ENCODE results near the gene ZNF592. TPM values are rescaled to one million over a fixed set of nuclear protein-coding genes. Genes with fewer than 3 reads are reported as not detected.
A peak's percentile ranks its signal among the peaks of the same experiment; 100 is the strongest.

ZNF592 gene
- total RNA-seq, 4 donors from 2014 or later, result 4.7 to 48.2 (median 11.7) TPM

GRCh38 chr15:84722628-84723027 lies 25.8 kb upstream of the ZNF592 start:
- Histone ChIP-seq H3K27me3 (no peaks in the 10 kb centered on the region), H3K4me3 (no peak overlapping the region), H3K4me1 (no peaks in the 10 kb centered on the region), H3K27ac (no peak overlapping the region), H3K36me3 (no peaks in the 10 kb centered on the region), H3K9me3 (no peaks in the 10 kb centered on the region)
- intact Hi-C loops (cut with DNase I; ENCODE audit: low total_unique reads), result no loop called here
- DNase-seq, result no peak
- TF ChIP-seq POLR2A (IDR thresholded peaks at IDR 0.05) (no peak), CTCF (IDR thresholded peaks at IDR 0.05) (no peak)

- no peak overlapping the region for H3K4me3 ChIP-seq
- DNase-seq, result no peak
- H3K27ac ChIP-seq, result peak overlapping the region in 1 of 2 donors; percentile 33
- H3K27me3 ChIP-seq, result no peaks in the 10 kb centered on the region
- H3K4me1 ChIP-seq, result no peaks in the 10 kb centered on the region
- H3K9me3 ChIP-seq, result no peaks in the 10 kb centered on the region
- TF ChIP-seq POLR2A (IDR thresholded peaks at IDR 0.05) (no peak), CTCF (IDR thresholded peaks at IDR 0.05) (no peak)
- H3K36me3 ChIP-seq, result no peaks in the 10 kb centered on the region
- intact Hi-C loops (cut with DNase I; ENCODE audit: low total_unique reads), result no loop called here
Observed at GRCh38 chr15:84725001-84725491, 23.3 kb upstream of the ZNF592 start.

DNA sequence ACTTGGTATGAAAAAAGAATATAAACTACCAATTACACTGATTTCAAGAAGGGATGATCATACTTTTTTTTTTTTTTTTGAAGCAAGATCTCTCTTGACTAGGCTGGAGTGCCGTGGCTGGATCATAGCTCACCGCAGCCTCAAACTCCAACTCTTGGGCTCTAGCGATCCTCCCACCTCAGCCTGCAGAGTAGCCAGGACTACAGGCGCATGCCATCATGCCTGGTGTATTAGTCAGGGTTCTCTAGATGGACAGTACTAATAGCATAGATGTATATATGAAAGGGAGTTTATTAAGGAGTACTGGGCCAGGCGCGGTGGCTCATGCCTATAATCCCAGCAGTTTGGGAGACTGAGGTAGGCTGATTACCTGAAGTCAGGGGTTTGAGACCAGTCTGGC lies 21.0 kb upstream of the ZNF592 start:
- Histone ChIP-seq H3K36me3 (no peaks in the 10 kb centered on the region), H3K9me3 (no peaks in the 10 kb centered on the region), H3K4me1 (no peaks in the 10 kb centered on the region), H3K4me3 (no peak overlapping the region), H3K27me3 (no peaks in the 10 kb centered on the region), H3K27ac (no peak overlapping the region)
- no peak for DNase-seq
- no peak for TF ChIP-seq CTCF (IDR thresholded peaks at IDR 0.05)
- no peak for TF ChIP-seq POLR2A (IDR thresholded peaks at IDR 0.05)
- intact Hi-C loops (cut with DNase I; ENCODE audit: low total_unique reads), result no loop called here

- no peaks in the 10 kb centered on the region for H3K4me1 ChIP-seq
- H3K27me3 ChIP-seq, result no peaks in the 10 kb centered on the region
- intact Hi-C loops (cut with DNase I; ENCODE audit: low total_unique reads), result no loop called here
Observed at GRCh38 chr15:84731774-84732173, 16.6 kb upstream of the ZNF592 start.

More at GRCh38 chr15:84731774-84732173, 16.6 kb upstream of the ZNF592 start:
- no peak overlapping the region for H3K27ac ChIP-seq
- no peaks in the 10 kb centered on the region for H3K9me3 ChIP-seq
- TF ChIP-seq POLR2A (IDR thresholded peaks at IDR 0.05) (no peak), CTCF (IDR thresholded peaks at IDR 0.05) (no peak)
- no peaks in the 10 kb centered on the region for H3K36me3 ChIP-seq
- no peak for DNase-seq
- no peak overlapping the region for H3K4me3 ChIP-seq
